Gastroesophageal sphincter (tissue), 3 donors: Measurements from ENCODE around the gene KCNJ1.

Source experiments
- POLR2A ChIP-seq, 2 donors: fragments of 450-650 bp; IDR thresholded peaks; one replicate each; pipeline ENCODE4 v1.6.1; 2017; ENCODE audit warnings: antibody characterized with exemption in 2 of 2, mild to moderate bottlenecking in 2 of 2, moderate library complexity in 1 of 2
- POLR2AphosphoS5 ChIP-seq: sonication (generic); formaldehyde crosslinking; IDR thresholded peaks from one replicate; pipeline ENCODE4 v1.6.1; 2017; ENCODE audit warnings: antibody characterized with exemption
- TF ChIP-seq, protein P1 (sequence below), 4 experiments: fragments of 200-600 bp in 2 of 4; fragments of 450-650 bp in 2 of 4; sonication (generic) in 1 of 4; IDR thresholded peaks; one replicate each; pipeline ENCODE4 v1.5.1; 2017 to 2019; ENCODE audit warnings: antibody characterized with exemption in 4 of 4, mild to moderate bottlenecking in 2 of 4, moderate library complexity in 2 of 4

DNA sequence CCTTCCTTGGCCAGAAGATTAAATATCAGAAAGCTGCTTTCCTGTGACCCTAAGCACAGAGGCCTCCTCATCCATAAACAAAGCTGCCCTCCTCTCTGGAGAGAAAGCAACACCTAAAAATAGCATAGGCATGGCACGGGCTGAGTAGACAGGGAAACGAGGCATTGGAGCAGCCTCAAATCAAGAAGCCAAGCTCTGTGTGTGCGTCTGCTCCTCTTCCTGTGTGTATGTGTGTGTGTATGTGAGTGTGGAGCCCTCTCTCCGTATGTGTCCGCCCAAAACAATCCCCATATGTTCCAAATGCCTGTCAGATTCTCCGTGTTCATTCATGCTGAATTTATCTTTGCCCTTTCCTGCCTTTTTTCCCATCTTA is 48.0 kb upstream of the KCNJ1 start:
- TF ChIP-seq, protein P1, sequence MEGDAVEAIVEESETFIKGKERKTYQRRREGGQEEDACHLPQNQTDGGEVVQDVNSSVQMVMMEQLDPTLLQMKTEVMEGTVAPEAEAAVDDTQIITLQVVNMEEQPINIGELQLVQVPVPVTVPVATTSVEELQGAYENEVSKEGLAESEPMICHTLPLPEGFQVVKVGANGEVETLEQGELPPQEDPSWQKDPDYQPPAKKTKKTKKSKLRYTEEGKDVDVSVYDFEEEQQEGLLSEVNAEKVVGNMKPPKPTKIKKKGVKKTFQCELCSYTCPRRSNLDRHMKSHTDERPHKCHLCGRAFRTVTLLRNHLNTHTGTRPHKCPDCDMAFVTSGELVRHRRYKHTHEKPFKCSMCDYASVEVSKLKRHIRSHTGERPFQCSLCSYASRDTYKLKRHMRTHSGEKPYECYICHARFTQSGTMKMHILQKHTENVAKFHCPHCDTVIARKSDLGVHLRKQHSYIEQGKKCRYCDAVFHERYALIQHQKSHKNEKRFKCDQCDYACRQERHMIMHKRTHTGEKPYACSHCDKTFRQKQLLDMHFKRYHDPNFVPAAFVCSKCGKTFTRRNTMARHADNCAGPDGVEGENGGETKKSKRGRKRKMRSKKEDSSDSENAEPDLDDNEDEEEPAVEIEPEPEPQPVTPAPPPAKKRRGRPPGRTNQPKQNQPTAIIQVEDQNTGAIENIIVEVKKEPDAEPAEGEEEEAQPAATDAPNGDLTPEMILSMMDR (IDR thresholded peaks at IDR 0.05): no peak
- TF ChIP-seq POLR2AphosphoS5: no peak
- no peak for TF ChIP-seq POLR2A (IDR thresholded peaks at IDR 0.05)
